NCI-H446 treated with DMSO at 0.1 percent for 48 hours (cell line): ENCODE data around the gene ISG20L2.
A peak's percentile ranks its signal among the peaks of the same experiment; 100 is the strongest.

ENCODE experiments used
- DNase-seq: peaks from one replicate; lab custom pipeline; 2025; lab: John Stamatoyannopoulos, UW

The ISG20L2 gene

DNA sequence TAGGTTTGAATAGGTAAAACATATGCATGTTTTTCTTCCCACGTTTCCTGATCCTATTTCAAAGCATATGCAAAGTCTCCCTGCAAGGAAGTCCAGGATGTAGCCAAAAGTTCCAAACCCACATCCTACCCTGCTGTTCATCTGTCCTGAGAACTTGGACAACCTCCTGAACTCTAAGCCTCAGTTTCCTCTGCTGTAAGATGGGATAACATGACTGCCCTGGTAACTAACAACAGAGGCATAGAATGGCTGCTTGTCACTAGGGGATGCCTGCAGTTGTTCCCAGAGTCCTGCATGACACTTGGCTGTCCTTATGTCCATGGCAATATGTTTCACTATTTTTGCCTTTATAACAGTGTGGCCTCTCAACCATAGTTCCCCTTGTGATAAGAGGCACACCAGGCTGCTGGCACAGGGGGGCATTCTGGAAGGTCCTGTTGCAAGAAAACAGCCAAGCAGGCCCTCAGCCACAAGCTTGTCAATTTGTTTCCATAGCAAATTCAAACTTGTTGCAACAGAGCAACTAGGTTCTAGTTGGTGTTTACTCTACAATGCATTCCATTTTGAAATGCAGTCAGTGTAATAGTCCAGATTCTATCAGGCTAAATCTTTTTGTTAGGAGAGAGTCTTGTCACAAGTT, 24.4 kb upstream of the ISG20L2 start:
- no peak for DNase-seq

GRCh38 chr1:156751757-156752481, 23.4 kb upstream of the ISG20L2 start:
- peak; percentile 92 for DNase-seq

GRCh38 chr1:156751451-156751756, 22.8 kb upstream of the ISG20L2 start, which contains the start of gene HDGF:
TSS of gene HDGF (minus strand) at chr1:156751675. CDS start at chr1:156751429, 246 bp downstream.
- no peak for DNase-seq

- no peak for DNase-seq
These were observed 22.3 kb upstream of the ISG20L2 start for GRCh38 chr1:156750711-156751450.

DNA sequence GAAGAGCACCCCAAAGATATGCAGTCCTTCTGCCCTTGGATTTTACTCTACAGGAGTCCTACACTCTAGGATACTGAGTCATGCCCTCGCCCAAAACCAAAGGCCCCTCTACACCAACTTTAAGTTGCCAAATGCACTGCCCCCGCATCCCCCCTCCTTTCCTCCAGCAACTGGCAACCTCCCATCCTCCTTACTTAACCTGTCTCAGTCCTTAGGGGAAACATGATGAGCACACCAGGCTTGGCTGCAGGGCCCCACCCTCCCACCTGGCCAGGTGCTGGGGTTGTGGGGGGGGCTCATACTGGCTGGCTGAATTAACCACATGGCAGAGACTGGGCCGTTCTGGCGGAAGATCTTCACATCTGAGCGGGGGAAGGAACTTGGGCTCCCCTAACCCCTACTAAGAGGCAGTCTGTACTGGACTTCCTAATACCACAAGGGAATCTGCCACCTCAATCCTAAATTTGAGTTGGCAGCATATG, 21.7 kb upstream of the ISG20L2 start:
- no peak for DNase-seq

- DNase-seq: no peak
These were observed 21.0 kb upstream of the ISG20L2 start for GRCh38 chr1:156749419-156750118.

GRCh38 chr1:156748670-156749418, 20.3 kb upstream of the ISG20L2 start:
- no peak for DNase-seq

DNA sequence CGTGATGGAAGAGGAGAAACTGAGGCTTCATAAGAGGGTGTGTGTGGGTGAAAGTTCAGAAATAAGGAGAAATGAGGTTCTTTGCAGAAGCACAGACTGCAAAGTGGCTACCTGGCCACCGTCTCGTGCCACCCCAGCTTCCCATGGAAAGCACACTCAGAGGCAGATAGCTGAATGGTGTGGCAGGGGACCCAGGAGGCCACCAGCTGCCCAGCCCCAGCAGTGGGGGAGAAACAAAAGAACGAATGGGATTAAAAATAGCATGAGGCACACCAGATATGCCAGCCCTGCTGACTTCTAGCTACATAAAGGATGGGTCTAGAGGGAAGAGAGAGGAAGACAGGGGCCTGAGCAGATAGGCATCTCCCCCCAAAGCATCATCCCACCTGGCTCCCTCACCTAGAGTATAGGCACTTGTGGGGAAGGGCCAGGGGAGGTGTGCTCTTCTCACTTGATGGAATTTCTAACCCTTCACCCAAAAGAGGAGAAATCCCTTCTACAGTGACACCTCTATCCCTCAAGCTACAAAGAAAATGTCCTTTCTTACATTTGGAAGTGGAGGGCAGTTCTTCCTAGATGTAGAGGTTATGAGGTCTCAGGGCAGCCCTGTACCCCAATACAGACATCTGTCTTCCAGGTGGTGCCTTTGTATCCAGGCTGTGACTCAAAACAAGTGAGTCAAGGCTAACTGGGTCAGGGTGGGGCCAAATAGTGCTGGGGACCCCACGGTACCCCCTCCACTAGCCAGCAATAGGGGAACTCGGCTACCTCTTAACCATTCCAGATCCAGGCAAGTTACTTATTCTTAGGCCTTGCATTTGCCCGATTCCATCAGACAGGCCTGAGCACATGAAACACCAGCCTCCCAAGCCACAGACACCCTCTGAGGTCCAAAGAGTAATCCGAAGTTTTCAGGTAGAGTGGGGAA, 19.4 kb upstream of the ISG20L2 start:
- no peak for DNase-seq

DNA sequence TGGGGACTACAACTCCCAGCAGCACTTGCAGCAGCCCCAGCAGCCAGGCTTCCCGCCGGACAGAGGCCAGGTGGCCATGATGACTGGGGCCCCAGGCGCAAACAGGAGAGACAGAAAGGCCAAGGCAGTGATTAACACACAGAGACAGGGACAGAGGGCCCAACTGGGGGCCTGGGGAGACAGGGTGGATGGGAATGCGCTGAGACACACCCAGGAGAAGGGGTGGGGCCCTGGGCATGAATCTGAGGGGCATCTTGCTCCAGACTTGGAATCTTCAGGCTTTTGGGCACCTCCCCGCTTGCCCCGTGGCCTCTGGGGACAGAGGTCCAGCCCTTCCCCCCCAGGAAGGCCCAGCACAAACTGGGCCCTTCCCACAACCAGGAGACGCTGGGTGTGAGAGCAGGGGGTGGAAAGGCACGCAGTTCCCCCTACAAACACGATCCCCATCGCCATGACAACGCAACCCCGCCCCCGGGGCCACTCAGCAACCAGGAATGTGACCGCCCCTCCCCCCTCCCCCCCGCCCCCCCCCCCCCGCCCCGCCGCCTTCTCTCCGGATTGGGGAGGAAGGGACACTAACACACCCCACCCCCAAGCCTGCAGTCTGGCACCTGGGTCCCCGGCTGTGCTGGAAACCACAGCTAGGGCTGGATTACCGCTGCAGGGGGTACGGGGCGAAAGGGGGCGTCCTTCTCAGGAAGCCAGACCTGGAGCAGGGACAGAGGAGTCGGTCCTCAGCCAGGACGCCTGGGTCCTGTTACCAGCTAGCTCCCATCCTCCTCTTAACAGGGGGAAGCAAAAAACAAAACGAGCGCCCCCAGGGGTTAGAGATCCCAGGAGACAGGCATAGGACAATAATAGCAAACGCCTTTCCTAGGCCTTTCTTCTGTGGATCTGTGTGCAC, 18.4 kb upstream of the ISG20L2 start:
- DNase-seq: peak; percentile 43

GRCh38 chr1:156746406-156746727, 17.8 kb upstream of the ISG20L2 start:
- no peak for DNase-seq

DNA sequence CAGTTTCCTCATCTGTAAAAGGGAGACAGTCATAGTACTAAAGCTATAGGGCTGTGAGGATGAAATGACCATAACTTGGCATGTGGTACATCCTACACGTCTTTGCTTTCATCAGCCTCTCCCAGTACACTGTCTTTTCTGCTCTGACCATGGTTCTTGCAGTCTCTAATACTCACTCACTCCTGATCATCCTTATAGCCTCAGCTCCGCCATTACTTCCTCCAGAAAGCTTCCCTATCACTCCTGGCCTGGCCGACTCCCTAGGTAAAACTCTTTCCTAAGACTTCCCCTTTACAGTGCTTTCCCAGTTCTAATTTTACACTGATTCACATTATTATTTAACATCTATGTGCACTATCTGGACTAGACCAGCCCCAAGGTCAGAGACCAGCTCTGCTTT, 17.3 kb upstream of the ISG20L2 start:
- no peak for DNase-seq

DNA sequence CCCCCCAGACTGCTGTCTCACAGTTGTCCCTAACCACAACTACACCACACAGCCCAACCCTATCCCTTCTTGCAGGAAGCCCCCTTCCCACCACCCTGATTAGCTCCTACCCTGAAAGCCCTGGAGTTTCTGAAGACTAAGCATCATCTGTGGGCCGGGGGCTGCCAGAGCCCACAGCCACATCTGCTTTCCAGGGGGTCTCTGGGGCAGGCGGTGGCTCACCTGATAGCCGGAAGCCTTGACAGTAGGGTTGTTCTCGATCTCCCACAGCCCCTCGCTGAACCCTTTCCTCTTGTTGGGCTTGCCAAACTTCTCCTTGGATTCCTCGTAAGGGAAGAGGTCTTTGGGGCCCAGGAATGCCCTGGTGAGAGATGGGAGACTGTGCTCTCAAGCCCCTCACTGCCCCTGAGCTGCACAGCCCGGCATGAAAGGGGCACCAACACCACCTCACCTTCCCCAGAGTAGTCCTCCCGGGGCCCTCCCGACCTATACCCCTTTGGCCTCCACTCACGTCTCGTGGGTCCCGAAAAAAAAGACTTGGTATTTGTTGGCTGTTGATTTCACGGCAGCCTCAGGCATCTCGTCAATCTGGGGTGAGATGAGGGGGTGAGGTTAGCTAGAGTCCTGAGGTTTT, 16.3 kb upstream of the ISG20L2 start:
- no peak for DNase-seq

DNA sequence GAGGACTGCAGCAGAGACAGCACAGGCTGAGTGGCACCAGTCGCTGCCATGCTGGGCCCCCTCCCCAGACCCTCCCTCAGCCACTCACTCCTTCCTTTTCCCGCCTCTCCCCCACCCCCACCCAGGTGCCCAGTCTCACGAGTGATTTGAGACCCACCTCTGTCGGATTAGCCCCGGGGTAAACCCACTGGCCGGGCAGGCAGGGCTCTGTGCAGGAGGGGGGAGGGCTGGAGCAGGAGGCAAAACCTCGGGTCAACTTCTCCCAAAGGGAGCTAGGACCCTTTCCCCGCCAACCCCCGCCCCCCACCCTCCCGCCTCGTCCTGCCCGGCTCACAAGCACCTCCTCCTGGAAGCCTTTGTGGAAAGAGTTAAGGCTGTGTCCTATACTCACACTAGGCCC, 15.8 kb upstream of the ISG20L2 start:
- DNase-seq: no peak

GRCh38 chr1:156743367-156744302, 15.1 kb upstream of the ISG20L2 start:
- no peak for DNase-seq

DNA sequence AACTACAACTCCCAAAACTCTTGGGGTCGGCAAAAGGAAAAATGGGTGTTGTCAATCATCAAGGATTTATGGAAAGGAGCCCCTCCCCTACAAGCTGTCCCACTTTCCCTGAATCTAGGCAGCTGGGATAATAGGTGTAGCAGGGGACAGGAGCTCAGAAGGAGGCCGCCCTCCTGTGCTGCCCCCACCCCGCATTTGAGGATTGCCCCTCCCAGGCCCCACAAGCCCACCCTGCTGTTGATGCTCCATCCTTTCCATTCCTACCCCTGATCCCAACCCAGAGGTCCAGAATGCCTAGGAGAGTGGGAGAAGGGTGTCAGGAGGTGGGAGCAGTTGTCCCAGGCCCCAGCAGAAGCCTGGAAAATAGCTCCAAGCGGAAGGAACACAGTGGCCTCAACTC, 14.2 kb upstream of the ISG20L2 start:
- no peak for DNase-seq

DNA sequence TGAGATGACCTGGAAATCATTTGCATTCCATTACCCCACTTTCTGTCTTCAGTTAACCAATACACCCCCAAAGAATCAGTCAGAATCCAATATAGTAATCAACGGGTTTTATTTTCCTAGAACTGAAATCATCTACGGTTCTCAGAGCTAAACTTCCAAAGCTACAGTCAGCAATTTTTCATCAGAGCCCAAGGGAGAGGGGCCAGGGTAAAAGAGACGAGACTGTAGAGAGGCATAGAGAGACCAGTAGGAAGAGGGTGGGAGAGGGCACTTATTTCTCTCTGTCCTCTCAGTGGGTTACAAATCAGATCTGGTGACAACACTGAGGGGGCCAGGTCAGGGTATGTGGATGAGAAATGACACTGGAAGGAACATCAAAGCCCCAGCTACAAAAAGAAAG, 13.5 kb upstream of the ISG20L2 start:
- DNase-seq: no peak

- no peak for DNase-seq
These were observed 13.0 kb upstream of the ISG20L2 start for GRCh38 chr1:156741481-156741983.
